HG03108 (cell line): Measurements from ENCODE around the gene MAPRE2.

Source experiments
- ATAC-seq: cut with Tn5 transposase; IDR thresholded peaks from one replicate; pipeline ENCODE4 v1.9.1; 2021; ENCODE audit warnings: moderate library complexity; ENCODE audit not compliant: unreplicated experiment

MAPRE2 gene

GRCh38 chr18:35032113-35032512 is 9.1 kb upstream of the MAPRE2 start:
- ATAC-seq = no peak

GRCh38 chr18:35038029-35038428 is 3.2 kb upstream of the MAPRE2 start:
- ATAC-seq = no peak

GRCh38 chr18:35038881-35039491 is 2.2 kb upstream of the MAPRE2 start:
- peak; percentile 27 for ATAC-seq

- ATAC-seq = no peak
Observed at GRCh38 chr18:35040638-35040987, 600 bp upstream of the MAPRE2 start.

- ATAC-seq = no peak
Observed at GRCh38 chr18:35041815-35042387, 688 bp downstream of the MAPRE2 start.

- no peak for ATAC-seq
Observed at GRCh38 chr18:35042389-35043071, 1.3 kb downstream of the MAPRE2 start.

- ATAC-seq = no peak
Observed at GRCh38 chr18:35043207-35043606, 2.0 kb downstream of the MAPRE2 start.

- no peak for ATAC-seq
Observed at GRCh38 chr18:35045121-35045520, 3.9 kb downstream of the MAPRE2 start.

GRCh38 chr18:35045806-35046205 is 4.6 kb downstream of the MAPRE2 start:
- ATAC-seq = no peak

- no peak for ATAC-seq
Observed at GRCh38 chr18:35047697-35048292, 6.6 kb downstream of the MAPRE2 start.

GRCh38 chr18:35049111-35050027 is 8.2 kb downstream of the MAPRE2 start:
- no peak for ATAC-seq

GRCh38 chr18:35050028-35050546 is 8.9 kb downstream of the MAPRE2 start:
- ATAC-seq = no peak

- ATAC-seq = no peak
Observed at GRCh38 chr18:35050705-35051195, 9.5 kb downstream of the MAPRE2 start.

GRCh38 chr18:35051641-35052377 is 10.6 kb downstream of the MAPRE2 start:
- ATAC-seq = no peak

- ATAC-seq = no peak
Observed at GRCh38 chr18:35054401-35054800, 13.2 kb downstream of the MAPRE2 start.

GRCh38 chr18:35055105-35055504 is 13.9 kb downstream of the MAPRE2 start:
- ATAC-seq = no peak

- ATAC-seq = no peak
Observed at GRCh38 chr18:35055726-35056125, 14.5 kb downstream of the MAPRE2 start.

- ATAC-seq = no peak
Observed at GRCh38 chr18:35059280-35059927, 18.2 kb downstream of the MAPRE2 start.

- ATAC-seq = no peak
Observed at GRCh38 chr18:35060122-35060815, 19.1 kb downstream of the MAPRE2 start.
